GM12874 (cell line): Measurements from ENCODE around the gene SRP72.

Experiments used
- CTCF ChIP-seq: IDR thresholded peaks from 2 replicates; pipeline ENCODE4 v1.5.1; 2011; ENCODE audit warnings: low read depth, mild to moderate bottlenecking, control low read depth, low read length, moderate library complexity; ENCODE audit not compliant: insufficient read depth

The SRP72 gene

DNA sequence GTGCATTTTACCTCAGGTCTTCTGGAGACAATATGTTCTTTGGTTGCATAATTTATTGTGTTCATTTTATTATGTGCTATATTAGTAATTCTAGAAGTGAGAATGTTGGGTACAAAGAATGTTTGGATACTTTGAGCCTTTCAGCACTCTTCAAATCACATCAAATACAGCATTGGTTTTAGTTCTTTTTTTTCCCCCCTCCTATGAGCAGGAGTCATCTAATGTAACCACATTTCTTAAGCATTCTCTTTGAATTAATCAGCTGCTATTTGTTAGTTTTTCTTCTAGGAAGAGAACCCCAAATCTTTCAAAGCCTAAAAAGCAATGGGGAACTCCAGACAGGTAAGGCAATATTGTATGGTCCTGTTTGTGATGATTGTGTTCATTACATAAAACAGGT, 84.9 kb downstream of the SRP72 start:
- no peak for TF ChIP-seq CTCF
